Keratinocyte (primary cell): Measurements from ENCODE around the gene DBR1. TPM values are rescaled to one million over a fixed set of nuclear protein-coding genes. Genes with fewer than 3 reads are reported as not detected.

Source experiments
- DNase-seq: peaks from one replicate; pipeline ENCODE4 v3.0.0-alpha.2; 2011; ENCODE audit warnings: low read depth, missing footprints, low spot score
- FAIRE-seq: peaks from 2 replicates; lab custom pipeline; 2011; peaks lifted over from hg19 to GRCh38; lab: Jason Lieb, UNC
- H2AFZ ChIP-seq: 2 replicates; pipeline ENCODE4 v1.6.0; 2012; ENCODE audit warnings: low read length, control low read depth, inconsistent platforms; ENCODE audit not compliant: control insufficient read depth
- H3K27ac ChIP-seq: 2 replicates; pipeline ENCODE4 v1.5.1; 2011; ENCODE audit warnings: low read length; ENCODE audit not compliant: control insufficient read depth, insufficient read depth
- H3K27me3 ChIP-seq: 3 replicates; pipeline ENCODE4 v1.6.0; 2011; ENCODE audit warnings: low read length; ENCODE audit not compliant: control insufficient read depth, insufficient read depth; ENCODE audit errors: extremely low read depth
- H3K36me3 ChIP-seq, 2 experiments: 2 replicates in 1 of 2; 3 replicates in 1 of 2; pipeline ENCODE4 v1.5.1; 2011; ENCODE audit warnings: low read length in 2 of 2, mild to moderate bottlenecking in 1 of 2; ENCODE audit not compliant: control insufficient read depth in 2 of 2, insufficient read depth in 2 of 2; ENCODE audit errors: extremely low read depth in 1 of 2
- H3K4me1 ChIP-seq: 3 replicates; pipeline ENCODE4 v1.5.1; 2011; ENCODE audit warnings: low read length; ENCODE audit not compliant: control insufficient read depth, insufficient read depth; ENCODE audit errors: extremely low read depth
- H3K4me2 ChIP-seq: 3 replicates; pipeline ENCODE4 v1.6.0; 2011; ENCODE audit warnings: low read depth, low read length; ENCODE audit not compliant: control insufficient read depth, insufficient read depth; ENCODE audit errors: extremely low read depth
- H3K4me3 ChIP-seq, 3 experiments: fragments of 200-600 bp in 1 of 3; sonication (generic) in 1 of 3; 2 replicates in 2 of 3; 3 replicates in 1 of 3; pipeline ENCODE4 v1.5.1; 2011 to 2016; ENCODE audit warnings: low read length in 3 of 3, mild to moderate bottlenecking in 3 of 3, control low read depth in 2 of 3, inconsistent platforms in 1 of 3, low read depth in 1 of 3, mixed read lengths in 1 of 3, mixed run types in 1 of 3, moderate library complexity in 1 of 3; ENCODE audit not compliant: control insufficient read depth in 2 of 3, insufficient read depth in 2 of 3; ENCODE audit errors: extremely low read depth in 1 of 3
- H3K79me2 ChIP-seq: 2 replicates; pipeline ENCODE4 v1.6.0; 2012; ENCODE audit warnings: low read length; ENCODE audit not compliant: control insufficient read depth, insufficient read depth
- H3K9ac ChIP-seq: 3 replicates; pipeline ENCODE4 v1.6.0; 2011; ENCODE audit warnings: low read length; ENCODE audit not compliant: control insufficient read depth, insufficient read depth; ENCODE audit errors: extremely low read depth
- H3K9me1 ChIP-seq: 3 replicates; pipeline ENCODE4 v1.6.0; 2011; ENCODE audit warnings: low read length; ENCODE audit not compliant: control insufficient read depth, insufficient read depth; ENCODE audit errors: extremely low read depth
- H3K9me3 ChIP-seq: 2 replicates; pipeline ENCODE4 v1.5.1; 2012; ENCODE audit warnings: low read depth, low read length; ENCODE audit not compliant: control insufficient read depth
- H4K20me1 ChIP-seq: 3 replicates; pipeline ENCODE4 v1.6.0; 2011; ENCODE audit warnings: low read length; ENCODE audit not compliant: control insufficient read depth, insufficient read depth; ENCODE audit errors: extremely low read depth
- EZH2 ChIP-seq: IDR thresholded peaks from one replicate; pipeline ENCODE4 v1.6.1; 2012; ENCODE audit warnings: inconsistent platforms, mild to moderate bottlenecking, low read length, moderate library complexity
- dilution Hi-C: fragments of 300-500 bp; cut with MboI; formaldehyde crosslinking; loops from one replicate; pipeline ENCODE4 v1.7.0; 2020; ENCODE audit warnings: low sequenced_read_pairs; ENCODE audit not compliant: extremely low pct_ligation_motif_present
- polyA plus RNA-seq, 5 experiments: library from polyadenylated mRNA; depleted of rRNA in 3 of 5; stranded (reverse) in 3 of 5; stranded (forward) in 1 of 5; unstranded in 1 of 5; fragments of >200 nt; gene quantifications; 1 replicate in 1 of 5; 2 replicates in 3 of 5; 3 replicates in 1 of 5; pipeline versions ENCODE4 v1.2.1 to v1.2.3, GENCODE V29; 2011 to 2012; ENCODE audit warnings: missing spikeins in 2 of 5, low read depth in 1 of 5, low replicate concordance in 1 of 5
- TF ChIP-seq, protein P1 (sequence below), 3 experiments: IDR thresholded peaks in 1 of 3; conservative IDR thresholded peaks in 1 of 3; optimal IDR thresholded peaks in 1 of 3; 2 replicates in 2 of 3; 3 replicates in 1 of 3; pipeline versions ENCODE3 to v1.5.1; 2011; ENCODE audit warnings: low read length in 3 of 3, mild to moderate bottlenecking in 3 of 3, moderate library complexity in 2 of 3, control low read depth in 1 of 3, inconsistent platforms in 1 of 3; ENCODE audit not compliant: insufficient read depth in 2 of 3; ENCODE audit errors: extremely low read depth in 1 of 3

The DBR1 gene
- polyA plus RNA-seq, 1 donor (not counting 4 experiments of a cell fraction or from before 2014, with no cell fraction given): 16.2 TPM

DNA sequence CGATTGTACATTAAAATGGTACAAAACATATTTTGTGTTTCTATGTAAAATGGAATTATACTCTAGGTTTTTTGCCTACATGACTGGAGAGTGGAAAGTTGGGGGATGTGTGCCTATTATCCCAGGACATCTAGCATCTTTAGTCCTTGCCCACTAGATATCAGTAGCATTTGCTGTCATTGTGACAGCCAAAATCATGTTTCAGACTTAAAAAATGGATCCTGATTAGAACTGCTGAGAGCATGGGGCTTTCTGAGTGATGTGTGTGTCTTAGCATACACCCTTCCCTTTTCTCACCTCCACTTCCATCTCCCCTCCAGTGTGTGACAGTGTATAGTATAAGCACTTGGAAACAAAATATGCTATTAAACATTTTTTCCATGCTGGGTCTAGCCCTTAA lies 25.7 kb upstream of the DBR1 start:
- Histone ChIP-seq H3K9me1 (peaks cover 3% of the 10 kb centered on the region), H3K4me3 (no peak overlapping the region), H3K27ac (no peak overlapping the region), H3K9ac (no peak overlapping the region), H3K9me3 (no peaks in the 10 kb centered on the region), H2AFZ (no peak overlapping the region), H3K4me1 (peaks cover 10% of the 10 kb centered on the region), H4K20me1 (peaks cover 18% of the 10 kb centered on the region), H3K4me2 (no peak overlapping the region), H3K27me3 (no peaks in the 10 kb centered on the region), H3K79me2 (peaks cover 91% of the 10 kb centered on the region), H3K36me3 (no peaks in the 10 kb centered on the region)
- dilution Hi-C loops: no loop called here
- DNase-seq (no peak), FAIRE-seq (no peak)
- TF ChIP-seq, protein P1, sequence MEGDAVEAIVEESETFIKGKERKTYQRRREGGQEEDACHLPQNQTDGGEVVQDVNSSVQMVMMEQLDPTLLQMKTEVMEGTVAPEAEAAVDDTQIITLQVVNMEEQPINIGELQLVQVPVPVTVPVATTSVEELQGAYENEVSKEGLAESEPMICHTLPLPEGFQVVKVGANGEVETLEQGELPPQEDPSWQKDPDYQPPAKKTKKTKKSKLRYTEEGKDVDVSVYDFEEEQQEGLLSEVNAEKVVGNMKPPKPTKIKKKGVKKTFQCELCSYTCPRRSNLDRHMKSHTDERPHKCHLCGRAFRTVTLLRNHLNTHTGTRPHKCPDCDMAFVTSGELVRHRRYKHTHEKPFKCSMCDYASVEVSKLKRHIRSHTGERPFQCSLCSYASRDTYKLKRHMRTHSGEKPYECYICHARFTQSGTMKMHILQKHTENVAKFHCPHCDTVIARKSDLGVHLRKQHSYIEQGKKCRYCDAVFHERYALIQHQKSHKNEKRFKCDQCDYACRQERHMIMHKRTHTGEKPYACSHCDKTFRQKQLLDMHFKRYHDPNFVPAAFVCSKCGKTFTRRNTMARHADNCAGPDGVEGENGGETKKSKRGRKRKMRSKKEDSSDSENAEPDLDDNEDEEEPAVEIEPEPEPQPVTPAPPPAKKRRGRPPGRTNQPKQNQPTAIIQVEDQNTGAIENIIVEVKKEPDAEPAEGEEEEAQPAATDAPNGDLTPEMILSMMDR (optimal IDR thresholded peaks at IDR 0.05 in 1 of 3, IDR thresholded peaks at IDR 0.05 in 1 of 3, conservative IDR thresholded peaks at IDR 0.05 in 1 of 3; ENCODE audit: extremely low read depth in 1 of 3, insufficient read depth in 2 of 3, low read length in 3 of 3): no peak
- TF ChIP-seq EZH2: no peak

- FAIRE-seq (no peak), DNase-seq (no peak)
- Histone ChIP-seq H3K4me1 (peaks cover 14% of the 10 kb centered on the region), H3K4me3 (no peak overlapping the region), H3K9me1 (peaks cover 3% of the 10 kb centered on the region), H3K36me3 (no peaks in the 10 kb centered on the region), H3K4me2 (no peak overlapping the region), H2AFZ (no peak overlapping the region), H3K79me2 (peaks cover 92% of the 10 kb centered on the region), H4K20me1 (peaks cover 21% of the 10 kb centered on the region), H3K27ac (no peak overlapping the region), H3K27me3 (no peaks in the 10 kb centered on the region), H3K9ac (no peak overlapping the region), H3K9me3 (no peaks in the 10 kb centered on the region)
- dilution Hi-C loops: no loop called here
- TF ChIP-seq, protein P1 (optimal IDR thresholded peaks at IDR 0.05 in 1 of 3, IDR thresholded peaks at IDR 0.05 in 1 of 3, conservative IDR thresholded peaks at IDR 0.05 in 1 of 3; ENCODE audit: extremely low read depth in 1 of 3, insufficient read depth in 2 of 3, low read length in 3 of 3): no peak
- no peak for TF ChIP-seq EZH2
These were observed 25.1 kb upstream of the DBR1 start for GRCh38 chr3:138199851-138200250.
